ENCODE results near the gene CD46. TPM values are rescaled to one million over a fixed set of nuclear protein-coding genes. Genes with fewer than 3 reads are reported as not detected.

The CD46 gene
- total and polyA plus RNA-seq, 10 of the 15 experiments (the other 5 are each of a cell fraction or from before 2014, with no cell fraction given), result 61.1 to 198 (median 81.4) TPM

DNA sequence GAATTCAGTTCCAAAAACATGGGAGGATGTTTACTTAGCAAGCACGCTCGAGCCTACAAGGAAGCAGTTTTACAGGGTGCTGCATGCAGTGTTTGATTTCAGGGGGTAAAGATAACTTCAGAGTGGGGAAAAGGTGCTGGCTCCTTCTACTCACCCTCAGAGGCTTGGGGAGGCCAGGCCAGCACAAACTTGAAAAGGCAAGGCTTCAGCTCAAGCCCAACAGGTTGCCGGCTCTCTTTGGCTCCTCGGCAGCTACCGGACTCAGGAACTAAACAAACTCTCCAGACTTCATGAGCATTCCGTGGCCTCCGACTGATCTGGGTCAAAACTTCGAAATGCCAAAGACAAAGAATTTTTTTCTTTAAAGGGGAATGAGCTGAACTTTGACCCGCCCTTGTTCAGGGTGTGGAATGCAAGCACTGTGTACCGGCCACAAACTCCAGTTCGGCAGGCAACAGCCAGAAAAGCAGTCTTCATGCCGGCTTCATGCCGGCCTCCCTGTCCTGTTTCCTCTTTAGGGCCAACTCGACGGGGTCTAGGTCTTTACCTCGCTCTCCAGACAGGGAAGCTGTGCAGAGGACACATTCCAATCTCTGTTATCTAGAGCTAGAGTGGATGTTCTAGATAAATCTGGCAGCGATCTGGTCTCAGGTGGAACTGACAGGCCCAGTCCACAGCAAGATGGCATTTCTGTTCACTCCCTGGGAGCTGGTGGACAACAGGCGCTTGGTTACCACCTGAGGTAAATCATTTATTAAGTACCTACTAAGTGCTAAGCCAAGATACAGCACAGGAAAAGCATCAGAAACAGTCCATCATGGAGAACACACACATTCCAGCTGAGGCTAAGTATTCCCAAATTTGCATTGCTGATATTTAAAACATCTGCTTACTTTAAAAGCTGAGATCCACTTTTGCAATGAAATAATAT, 75.0 kb downstream of the CD46 start:
- FAIRE-seq (no peak), ATAC-seq (no peak), DNase-seq (ENCODE audit: low read depth, low spot score) (no peak)
- intact Hi-C loops (cut with micrococcal nuclease; ENCODE audit: unreplicated experiment), result loop anchor here (10.0 kb wide), 1 partner anchor 1848 kb away; the partner anchor contains the start of gene G0S2
- H3K9ac ChIP-seq (ENCODE audit: control insufficient read depth, insufficient read depth, low read length), result peak overlapping the region; percentile 77
- in situ Hi-C loops (cut with MboI), result loop anchor here (10.0 kb wide), 1 partner anchor 138 kb away; no protein-coding TSS in a partner anchor
- SMC1A ChIA-PET (ENCODE audit: uncharacterized antibody, unreplicated experiment), result interaction anchor here (0.6 to 12.8 kb wide), 11 partner anchors 10 to 1958 kb away, joined by 3 to 444 read pairs (median 6); partner anchors contain the start of gene C1orf74
- peak overlapping the region; percentile 54 for H3K4me3 ChIP-seq
- peaks cover 48% of the 10 kb centered on the region for H3K4me1 ChIP-seq (ENCODE audit: control insufficient read depth, insufficient read depth, low read length)
- POLR2A ChIA-PET, result interaction anchor here (0.6 to 20.7 kb wide), 10 partner anchors 9 to 901 kb away, joined by 3 to 620 read pairs (median 4); no protein-coding TSS in a partner anchor
- H3K4me2 ChIP-seq (ENCODE audit: control insufficient read depth, insufficient read depth), result peak overlapping the region; percentile 43
- no TSS peak for BruUV-seq (replicated peaks)
- H3K36me3 ChIP-seq (ENCODE audit: control insufficient read depth in 2 of 2, insufficient read depth in 2 of 2, low read length in 1 of 2), result no peaks in the 10 kb centered on the region
- peak overlapping the region; percentile 88 for H3K27ac ChIP-seq (ENCODE audit: control insufficient read depth, insufficient read depth)
- no peak for TF ChIP-seq NR2C1 (IDR thresholded peaks at IDR 0.05)
- TF ChIP-seq EGR1 (IDR thresholded peaks at IDR 0.05; ENCODE audit: borderline replicate concordance in 1 of 2, low read depth in 2 of 2, low read length in 2 of 2), result no peak
- TF ChIP-seq POU2F2 (IDR thresholded peaks at IDR 0.05; ENCODE audit: borderline replicate concordance, low read depth, low read length), result no peak
- TF ChIP-seq RCOR1 (conservative IDR thresholded peaks at IDR 0.05; ENCODE audit: low read depth, low read length), result no peak
- no peak for TF ChIP-seq MEF2B (IDR thresholded peaks at IDR 0.05; ENCODE audit: partially characterized antibody, poor library complexity, severe bottlenecking)
- TF ChIP-seq NR2F1 (conservative IDR thresholded peaks at IDR 0.05), result no peak
- no peak for TF ChIP-seq STAT3 (IDR thresholded peaks at IDR 0.05; ENCODE audit: low read depth, low read length)
- no peak for TF ChIP-seq ZBTB11 (CRISPR knock-in tag; IDR thresholded peaks at IDR 0.05)
- TF ChIP-seq CBX3 (IDR thresholded peaks at IDR 0.05; ENCODE audit: borderline replicate concordance, low read depth), result no peak
- TF ChIP-seq SIN3A (IDR thresholded peaks at IDR 0.05; ENCODE audit: low read depth, low read length), result no peak
- CTCF ChIA-PET, result interaction anchor here (0.8 to 26.0 kb wide), 13 partner anchors 10 to 136 kb away, joined by 3 to 821 read pairs (median 10); no protein-coding TSS in a partner anchor
- H4K20me1 ChIP-seq (ENCODE audit: control insufficient read depth, insufficient read depth), result no peaks in the 10 kb centered on the region
- H3K27me3 ChIP-seq (replicated peaks in 1 of 2; ENCODE audit: control insufficient read depth in 2 of 2, insufficient read depth in 2 of 2, low read length in 1 of 2), result no peaks in the 10 kb centered on the region
- peak overlapping the region; percentile 64; the same call in 1 of the 2 replicates for H2AFZ ChIP-seq (ENCODE audit: control insufficient read depth, low read depth, low read length)
- 88% methylated on average over 18 of the region's 18 CpGs for WGBS (ENCODE audit: insufficient coverage, insufficient replicate concordance, low lambda C conversion rate, missing lambda C conversion rate)
- H3K79me2 ChIP-seq (ENCODE audit: control insufficient read depth, insufficient read depth, low read length), result peaks cover 62% of the 10 kb centered on the region
- RAD21 ChIA-PET (ENCODE audit: unreplicated experiment), result interaction anchor here (0.6 to 14.2 kb wide), 9 partner anchors 30 to 781 kb away, joined by 3 to 160 read pairs (median 24); no protein-coding TSS in a partner anchor
- no peaks in the 10 kb centered on the region for H3K9me3 ChIP-seq (replicated peaks; ENCODE audit: control insufficient read depth, insufficient read depth, low read length)
